ENCODE measurements around the gene ATP5MG. TPM values are rescaled to one million over a fixed set of nuclear protein-coding genes. Genes with fewer than 3 reads are reported as not detected.
"Not testable (repeated sequence)": the region's sequence is repeated elsewhere in the genome, so short reads cannot be mapped to it uniquely, and the experiment has no call there.

The ATP5MG gene
- total and polyA plus RNA-seq, 4 experiments from 2014 or later = 158 to 704 (median 378) TPM

GRCh38 chr11:118402594-118402993 is 1.2 kb downstream of the ATP5MG start:
- not testable (repeated sequence) for DNase-seq; H3K27me3 Mint-ChIP-seq; H3K9me3 Mint-ChIP-seq; H3K9me3 ChIP-seq (ENCODE audit: control insufficient read depth in 1 of 2, low read length in 2 of 2); H3K27me3 ChIP-seq (ENCODE audit: insufficient read depth, low read length)
- ChIA-PET POLR2A (ENCODE audit: partially characterized antibody) (interaction anchor here (8.4 kb wide), 1 partner anchor 34 kb away, joined by 163 read pairs; the partner anchor contains the start of gene KMT2A), CTCF (ENCODE audit: partially characterized antibody) (interaction anchor here (0.8 to 1.8 kb wide), 7 partner anchors 28 to 204 kb away, joined by 3 to 9 read pairs (median 4); no protein-coding TSS in a partner anchor)
- H3K36me3 Mint-ChIP-seq = peaks cover 15 to 48% of the 10 kb centered on the region in 2 donors
- peak overlapping the region; percentile 82 for H3K27ac ChIP-seq (ENCODE audit: low read depth, low read length)
- H3K4me3 ChIP-seq (ENCODE audit: low read length in 2 of 2) = peak overlapping the region in 1 of 2 donors; percentile 87
- peaks cover 62% of the 10 kb centered on the region for H3K4me1 ChIP-seq (ENCODE audit: insufficient read depth, low read length)
- H3K27ac Mint-ChIP-seq = peak overlapping the region; percentile 85 to 100 (median 99)
- peaks cover 42 to 83% (median 60%) of the 10 kb centered on the region in 4 donors for H3K4me1 Mint-ChIP-seq
- H3K4me3 Mint-ChIP-seq = peak overlapping the region; percentile 91 to 99 (median 96)
- intact Hi-C loops (cut with micrococcal nuclease) = loop anchor here (5.0 kb wide), 1 partner anchor 170 kb away; the partner anchor contains the start of gene ARCN1
- H3K36me3 ChIP-seq (ENCODE audit: insufficient read depth, low read length) = peaks cover 20% of the 10 kb centered on the region

GRCh38 chr11:118406599-118407166 is 5.3 kb downstream of the ATP5MG start:
- H3K27ac Mint-ChIP-seq = peak overlapping the region in 5 of 7 donors; percentile 36 to 59 (median 54)
- peaks cover 36% of the 10 kb centered on the region for H3K4me1 ChIP-seq (ENCODE audit: insufficient read depth, low read length)
- peaks cover 40% of the 10 kb centered on the region for H3K36me3 ChIP-seq (ENCODE audit: insufficient read depth, low read length)
- H3K4me3 ChIP-seq (ENCODE audit: low read length in 2 of 2) = no peak overlapping the region
- CTCF ChIA-PET (ENCODE audit: partially characterized antibody) = no interaction called here
- no peak for DNase-seq
- H3K27me3 Mint-ChIP-seq = no peaks in the 10 kb centered on the region
- POLR2A ChIA-PET (ENCODE audit: partially characterized antibody) = interaction anchor here (1.2 to 3.2 kb wide), 3 partner anchors 8 to 29 kb away, joined by 3 to 14 read pairs (median 3); partner anchors contain the start of gene KMT2A
- no peak overlapping the region for H3K27ac ChIP-seq (ENCODE audit: low read depth, low read length)
- intact Hi-C loops (cut with micrococcal nuclease) = no loop called here
- H3K9me3 Mint-ChIP-seq = no peaks in the 10 kb centered on the region
- H3K4me1 Mint-ChIP-seq = peaks cover 31 to 56% (median 42%) of the 10 kb centered on the region in 4 donors
- no peak overlapping the region for H3K4me3 Mint-ChIP-seq
- H3K27me3 ChIP-seq (ENCODE audit: insufficient read depth, low read length) = no peaks in the 10 kb centered on the region
- no peaks in the 10 kb centered on the region for H3K9me3 ChIP-seq (ENCODE audit: control insufficient read depth in 1 of 2, low read length in 2 of 2)
- peaks cover 36 to 62% of the 10 kb centered on the region in 2 donors for H3K36me3 Mint-ChIP-seq

GRCh38 chr11:118410055-118410745 is 8.8 kb downstream of the ATP5MG start:
- CTCF ChIA-PET (ENCODE audit: partially characterized antibody) = interaction anchor here (0.6 kb wide), 1 partner anchor 18 kb away, joined by 3 read pairs; no protein-coding TSS in a partner anchor
- Mint-ChIP-seq H3K36me3 (peaks cover 32 to 55% of the 10 kb centered on the region in 2 donors), H3K27ac (peak overlapping the region in 2 of 7 donors; percentile 50 to 80), H3K4me3 (no peak overlapping the region), H3K9me3 (no peaks in the 10 kb centered on the region), H3K4me1 (peaks cover 14 to 30% (median 19%) of the 10 kb centered on the region in 4 donors), H3K27me3 (no peaks in the 10 kb centered on the region)
- H3K4me3 ChIP-seq (ENCODE audit: low read length in 2 of 2) = no peak overlapping the region
- no peak for DNase-seq
- no peak overlapping the region for H3K27ac ChIP-seq (ENCODE audit: low read depth, low read length)
- peaks cover 5% of the 10 kb centered on the region for H3K4me1 ChIP-seq (ENCODE audit: insufficient read depth, low read length)
- H3K27me3 ChIP-seq (ENCODE audit: insufficient read depth, low read length) = no peaks in the 10 kb centered on the region
- peaks cover 33% of the 10 kb centered on the region for H3K36me3 ChIP-seq (ENCODE audit: insufficient read depth, low read length)
- POLR2A ChIA-PET (ENCODE audit: partially characterized antibody) = interaction anchor here (1.9 kb wide), 1 partner anchor 11 kb away, joined by 4 read pairs; no protein-coding TSS in a partner anchor
- H3K9me3 ChIP-seq (ENCODE audit: control insufficient read depth in 1 of 2, low read length in 2 of 2) = no peaks in the 10 kb centered on the region
- intact Hi-C loops (cut with micrococcal nuclease) = no loop called here

DNA sequence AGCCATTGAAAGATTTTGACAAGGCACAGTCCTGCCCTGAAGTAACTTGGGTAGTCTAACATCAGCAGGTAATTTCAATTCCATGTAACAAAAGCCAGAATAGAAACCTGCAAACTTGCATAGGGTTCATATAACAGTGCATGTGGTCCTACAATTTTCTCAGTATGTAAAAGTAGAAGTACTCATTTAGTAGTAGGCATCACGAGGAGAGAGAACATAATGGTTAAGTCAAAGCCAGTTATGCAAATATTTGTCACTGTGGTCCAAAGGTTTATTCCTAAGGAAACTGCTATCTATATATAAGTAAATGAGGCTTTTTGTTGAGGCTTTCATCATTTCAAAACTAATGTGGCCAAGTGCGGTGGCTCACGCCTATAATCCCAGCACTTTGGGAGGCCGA is 10.1 kb downstream of the ATP5MG start:
- ChIA-PET CTCF (ENCODE audit: partially characterized antibody) (no interaction called here), POLR2A (ENCODE audit: partially characterized antibody) (no interaction called here)
- Mint-ChIP-seq H3K36me3 (peaks cover 26 to 43% of the 10 kb centered on the region in 2 donors), H3K9me3 (no peaks in the 10 kb centered on the region), H3K27me3 (no peaks in the 10 kb centered on the region), H3K4me1 (peaks cover 9 to 22% (median 11%) of the 10 kb centered on the region in 4 donors), H3K27ac (no peak overlapping the region), H3K4me3 (no peak overlapping the region)
- no peak overlapping the region for H3K4me3 ChIP-seq (ENCODE audit: low read length in 2 of 2)
- H3K36me3 ChIP-seq (ENCODE audit: insufficient read depth, low read length) = peaks cover 31% of the 10 kb centered on the region
- H3K27me3 ChIP-seq (ENCODE audit: insufficient read depth, low read length) = no peaks in the 10 kb centered on the region
- intact Hi-C loops (cut with micrococcal nuclease) = no loop called here
- no peak overlapping the region for H3K27ac ChIP-seq (ENCODE audit: low read depth, low read length)
- H3K4me1 ChIP-seq (ENCODE audit: insufficient read depth, low read length) = peaks cover 5% of the 10 kb centered on the region
- H3K9me3 ChIP-seq (ENCODE audit: control insufficient read depth in 1 of 2, low read length in 2 of 2) = no peaks in the 10 kb centered on the region
- DNase-seq = no peak

- H3K4me1 ChIP-seq (ENCODE audit: insufficient read depth, low read length) = peaks cover 5% of the 10 kb centered on the region
- no peaks in the 10 kb centered on the region for H3K27me3 ChIP-seq (ENCODE audit: insufficient read depth, low read length)
- H3K27me3 Mint-ChIP-seq = no peaks in the 10 kb centered on the region
- H3K4me3 ChIP-seq (ENCODE audit: low read length in 2 of 2) = no peak overlapping the region
- peaks cover 20 to 34% of the 10 kb centered on the region in 2 donors for H3K36me3 Mint-ChIP-seq
- H3K27ac Mint-ChIP-seq = peak overlapping the region in 3 of 7 donors; percentile 15 to 75 (median 43)
- POLR2A ChIA-PET (ENCODE audit: partially characterized antibody) = interaction anchor here (0.8 to 2.1 kb wide), 2 partner anchors 14 to 23 kb away, joined by 3 to 8 read pairs; partner anchors contain the start of gene KMT2A
- DNase-seq = no peak
- H3K9me3 Mint-ChIP-seq = no peaks in the 10 kb centered on the region
- H3K9me3 ChIP-seq (ENCODE audit: control insufficient read depth in 1 of 2, low read length in 2 of 2) = no peaks in the 10 kb centered on the region
- H3K27ac ChIP-seq (ENCODE audit: low read depth, low read length) = no peak overlapping the region
- CTCF ChIA-PET (ENCODE audit: partially characterized antibody) = interaction anchor here (1.4 to 1.5 kb wide), 2 partner anchors 47 to 122 kb away, joined by 3 to 4 read pairs; no protein-coding TSS in a partner anchor
- H3K4me1 Mint-ChIP-seq = peaks cover 5 to 16% (median 8%) of the 10 kb centered on the region in 4 donors
- H3K4me3 Mint-ChIP-seq = no peak overlapping the region
- intact Hi-C loops (cut with micrococcal nuclease) = no loop called here
- H3K36me3 ChIP-seq (ENCODE audit: insufficient read depth, low read length) = peaks cover 20% of the 10 kb centered on the region
Observed at GRCh38 chr11:118412921-118413320, 11.5 kb downstream of the ATP5MG start.

DNA sequence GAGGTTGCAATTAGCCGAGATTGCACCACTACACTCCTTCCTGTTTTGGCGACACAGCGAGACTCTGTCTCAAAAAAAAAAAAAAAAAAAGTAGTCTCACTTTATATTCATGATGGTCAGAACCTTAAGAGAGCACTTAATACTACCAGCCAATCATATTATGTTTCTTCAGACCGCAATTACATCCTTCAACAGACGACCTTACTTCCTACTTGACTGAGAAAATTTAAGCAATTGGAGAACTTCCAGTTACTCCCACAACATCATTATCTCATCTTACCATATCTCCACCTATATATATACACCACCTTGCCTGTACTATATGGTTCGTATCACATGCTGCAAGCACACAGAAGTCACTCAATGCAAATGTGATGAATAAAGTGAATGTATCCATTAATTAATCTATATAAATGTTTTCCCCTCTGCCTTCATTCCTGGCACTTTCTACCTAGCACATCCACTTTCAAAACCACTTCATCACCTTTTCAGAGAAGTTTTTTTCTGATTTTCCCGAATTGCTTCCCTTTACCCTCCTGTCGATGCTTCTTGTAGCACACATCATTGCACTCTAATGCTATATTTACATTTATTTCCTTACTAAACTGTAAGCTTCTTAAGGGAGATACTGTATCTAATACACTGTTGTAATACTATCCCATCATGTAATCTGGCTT is 13.8 kb downstream of the ATP5MG start:
- H3K4me1 Mint-ChIP-seq = peaks cover 0 to 4% (median under 1%) of the 10 kb centered on the region in 4 donors
- Histone ChIP-seq H3K4me3 (ENCODE audit: low read length in 2 of 2) (no peak overlapping the region), H3K4me1 (ENCODE audit: insufficient read depth, low read length) (no peaks in the 10 kb centered on the region), H3K27me3 (ENCODE audit: insufficient read depth, low read length) (no peaks in the 10 kb centered on the region), H3K9me3 (ENCODE audit: control insufficient read depth in 1 of 2, low read length in 2 of 2) (no peaks in the 10 kb centered on the region), H3K36me3 (ENCODE audit: insufficient read depth, low read length) (peaks cover 5% of the 10 kb centered on the region), H3K27ac (ENCODE audit: low read depth, low read length) (no peak overlapping the region)
- no peaks in the 10 kb centered on the region for H3K9me3 Mint-ChIP-seq
- ChIA-PET CTCF (ENCODE audit: partially characterized antibody) (interaction anchor here (0.7 to 1.5 kb wide), 2 partner anchors 61 to 111 kb away, joined by 3 read pairs; no protein-coding TSS in a partner anchor), POLR2A (ENCODE audit: partially characterized antibody) (interaction anchor here (1.4 kb wide), 1 partner anchor 21 kb away, joined by 5 read pairs; the partner anchor contains the start of gene KMT2A)
- H3K4me3 Mint-ChIP-seq = no peak overlapping the region
- no peak overlapping the region for H3K27ac Mint-ChIP-seq
- intact Hi-C loops (cut with micrococcal nuclease) = no loop called here
- DNase-seq = no peak
- peaks cover 4 to 14% of the 10 kb centered on the region in 2 donors for H3K36me3 Mint-ChIP-seq
- H3K27me3 Mint-ChIP-seq = no peaks in the 10 kb centered on the region

Data from CD4-positive, alpha-beta memory T cell (primary cell).